ENCODE results near the gene FGFR2.

Gene FGFR2

DNA sequence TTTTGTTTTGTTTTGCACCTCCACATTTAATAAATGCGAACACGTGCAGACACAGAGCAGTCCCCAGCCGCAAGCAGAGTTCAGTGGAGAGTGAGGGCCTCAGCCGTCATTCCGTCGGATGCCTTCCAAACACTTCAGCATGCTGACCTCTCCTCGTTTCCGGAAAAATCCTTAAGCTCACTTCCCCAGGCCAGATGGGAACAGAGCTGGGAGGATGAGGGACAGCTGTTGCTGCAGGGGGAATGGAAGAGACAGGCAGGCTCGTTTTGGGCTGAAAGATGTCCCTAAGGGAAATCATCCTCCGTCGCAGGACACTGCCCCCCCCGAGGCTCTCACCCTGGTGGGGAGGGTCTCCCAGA is 17.2 kb upstream of the FGFR2 start:
- no peak for TF ChIP-seq ZNF70 (CRISPR knock-in tag; IDR thresholded peaks at IDR 0.05)
- ATAC-seq, result no peak

DNA sequence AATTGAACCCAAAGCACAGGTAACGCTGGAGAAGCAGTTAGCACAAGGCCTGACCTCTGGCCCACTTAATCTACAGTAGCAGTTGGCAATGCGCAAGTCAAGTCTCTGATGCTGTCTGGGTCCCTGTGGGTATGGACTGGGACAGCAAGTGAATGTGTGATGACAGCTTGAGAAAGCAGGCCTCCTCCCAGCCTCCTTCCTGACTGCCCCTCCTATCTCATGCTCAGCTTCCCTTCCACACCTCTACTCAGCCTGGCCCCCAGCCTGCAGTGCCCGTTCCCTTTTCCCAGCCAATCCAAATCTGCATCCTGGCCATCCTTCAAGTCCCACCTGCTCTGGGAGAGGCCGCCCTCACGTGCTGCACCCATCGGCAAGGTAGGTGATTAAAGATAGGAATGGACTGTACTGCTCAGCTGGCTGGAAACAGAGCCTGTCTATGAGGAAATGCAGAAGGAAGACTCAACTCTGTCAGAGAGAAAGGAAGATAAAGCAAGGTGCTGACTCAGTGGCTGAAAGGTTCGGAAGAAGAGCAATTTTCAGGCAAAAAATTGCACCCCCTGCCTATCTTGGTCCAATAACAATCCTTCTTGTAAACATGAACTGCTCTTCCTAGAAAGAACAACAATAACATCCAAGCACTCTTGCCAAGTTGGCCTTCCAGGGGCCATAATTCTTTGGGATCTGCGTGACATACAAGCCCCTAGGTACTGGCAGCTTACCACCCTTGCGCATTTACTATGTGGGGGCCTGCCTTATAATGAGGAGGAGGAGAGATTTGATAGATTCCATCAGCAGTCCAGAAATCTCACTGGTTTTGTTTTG is 16.6 kb upstream of the FGFR2 start:
- no peak for TF ChIP-seq CSDC2 (CRISPR knock-in tag; IDR thresholded peaks at IDR 0.05)
- TF ChIP-seq SNAI2 (CRISPR knock-in tag; IDR thresholded peaks at IDR 0.05), result no peak
- TF ChIP-seq ZFP3 (CRISPR knock-in tag; IDR thresholded peaks at IDR 0.05), result no peak
- no peak for ATAC-seq

DNA sequence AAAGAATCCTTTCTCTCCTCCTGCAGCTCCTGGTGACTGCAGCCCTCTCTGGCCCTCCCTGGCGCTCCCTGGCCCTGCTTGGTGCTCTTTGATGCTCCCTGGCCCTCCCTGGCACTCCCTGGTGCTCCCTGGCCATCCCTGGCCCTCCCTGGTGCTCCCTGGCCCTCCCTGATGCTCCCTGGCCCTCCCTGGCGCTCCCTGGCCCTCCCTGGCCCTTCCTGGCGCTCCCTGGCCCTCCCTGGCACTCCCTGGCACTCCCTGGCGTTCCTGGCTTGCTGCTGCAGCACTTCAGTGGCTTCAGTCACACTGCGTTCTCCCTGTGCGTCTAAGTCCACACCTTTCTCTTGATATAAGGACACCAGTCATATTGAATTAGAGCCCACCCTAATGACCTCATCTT is 15.2 kb upstream of the FGFR2 start:
- no peak for ATAC-seq
- TF ChIP-seq SNAI2 (CRISPR knock-in tag; IDR thresholded peaks at IDR 0.05) (no peak), ZFP30 (CRISPR knock-in tag; IDR thresholded peaks at IDR 0.05) (no peak), BACH2 (CRISPR knock-in tag; IDR thresholded peaks at IDR 0.05; ENCODE audit: borderline replicate concordance) (no peak), CSDC2 (CRISPR knock-in tag; IDR thresholded peaks at IDR 0.05) (no peak), ZC3H10 (CRISPR knock-in tag; IDR thresholded peaks at IDR 0.05) (no peak)

DNA sequence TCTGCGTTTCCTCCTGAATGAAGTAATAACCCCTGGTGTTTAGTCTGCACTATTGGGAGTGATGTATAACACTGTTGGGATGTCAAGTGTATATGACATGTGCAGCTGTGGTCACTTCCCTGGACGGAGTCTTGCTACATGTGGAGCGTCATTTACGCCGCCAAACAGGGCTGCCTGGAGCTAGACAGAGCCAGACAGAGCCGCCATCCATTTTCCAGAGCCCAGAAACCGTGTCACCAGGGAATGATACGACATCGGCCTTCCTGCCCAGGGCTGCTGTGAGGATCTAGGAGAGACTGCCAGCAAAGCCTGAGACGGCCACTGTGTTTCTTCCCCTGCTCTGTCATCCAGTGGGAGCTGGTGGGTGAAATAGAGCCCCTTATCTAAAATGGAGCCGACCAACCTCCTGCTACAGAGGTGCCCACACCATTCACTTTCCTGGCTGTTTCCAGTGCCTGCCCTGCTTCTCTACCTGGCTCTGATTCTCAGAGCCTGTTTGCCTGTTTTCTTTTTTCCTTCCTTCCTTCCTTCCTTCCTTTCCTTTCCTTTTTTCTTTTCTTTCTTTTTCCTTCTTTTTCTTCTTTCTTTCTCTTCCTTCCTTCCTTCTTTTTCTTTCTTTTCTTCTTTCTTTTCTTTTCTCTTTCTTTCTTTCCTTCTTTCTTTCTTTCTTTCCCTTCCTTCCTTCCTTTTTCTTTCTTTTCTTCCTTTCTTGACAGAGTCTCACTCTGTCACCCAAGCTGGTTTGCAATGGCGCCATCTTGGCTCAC is 13.3 kb upstream of the FGFR2 start:
- ATAC-seq, result no peak
- TF ChIP-seq RARB (CRISPR knock-in tag; IDR thresholded peaks at IDR 0.05), result no peak
- TF ChIP-seq TCF4 (CRISPR knock-in tag; IDR thresholded peaks at IDR 0.05; ENCODE audit: borderline replicate concordance), result no peak
- TF ChIP-seq ZNF70 (CRISPR knock-in tag; IDR thresholded peaks at IDR 0.05), result no peak
- no peak for TF ChIP-seq TOX (CRISPR knock-in tag; IDR thresholded peaks at IDR 0.05; ENCODE audit: borderline replicate concordance)
- TF ChIP-seq ZNF565 (CRISPR knock-in tag; conservative IDR thresholded peaks at IDR 0.05; ENCODE audit: low read depth), result no peak
- no peak for TF ChIP-seq BACH2 (CRISPR knock-in tag; IDR thresholded peaks at IDR 0.05; ENCODE audit: borderline replicate concordance)

DNA sequence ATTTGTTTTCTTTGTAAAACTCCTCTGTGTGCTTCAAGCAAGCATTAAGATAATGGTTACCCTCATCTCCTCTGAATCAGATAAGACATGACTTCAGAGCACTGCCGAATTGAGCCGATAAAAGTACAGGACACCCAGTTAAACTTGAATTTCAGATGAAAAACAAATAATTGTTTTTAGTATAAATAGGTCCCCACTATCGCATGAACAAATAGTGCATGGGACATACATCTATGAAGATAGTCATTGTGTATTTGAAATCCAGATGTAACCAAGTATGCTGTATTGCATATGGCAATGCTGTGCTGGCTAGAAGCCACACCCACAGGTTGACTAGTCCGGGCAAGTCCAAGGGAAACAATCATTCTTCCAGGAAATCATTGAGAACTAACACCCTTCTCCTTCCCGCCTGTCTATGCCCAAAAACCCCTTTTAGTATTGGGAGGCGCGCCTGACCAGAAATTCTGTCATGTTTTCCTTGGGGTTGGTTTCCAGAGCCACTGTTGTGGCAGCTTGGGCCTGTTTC is 12.6 kb upstream of the FGFR2 start:
- TF ChIP-seq, protein P1, sequence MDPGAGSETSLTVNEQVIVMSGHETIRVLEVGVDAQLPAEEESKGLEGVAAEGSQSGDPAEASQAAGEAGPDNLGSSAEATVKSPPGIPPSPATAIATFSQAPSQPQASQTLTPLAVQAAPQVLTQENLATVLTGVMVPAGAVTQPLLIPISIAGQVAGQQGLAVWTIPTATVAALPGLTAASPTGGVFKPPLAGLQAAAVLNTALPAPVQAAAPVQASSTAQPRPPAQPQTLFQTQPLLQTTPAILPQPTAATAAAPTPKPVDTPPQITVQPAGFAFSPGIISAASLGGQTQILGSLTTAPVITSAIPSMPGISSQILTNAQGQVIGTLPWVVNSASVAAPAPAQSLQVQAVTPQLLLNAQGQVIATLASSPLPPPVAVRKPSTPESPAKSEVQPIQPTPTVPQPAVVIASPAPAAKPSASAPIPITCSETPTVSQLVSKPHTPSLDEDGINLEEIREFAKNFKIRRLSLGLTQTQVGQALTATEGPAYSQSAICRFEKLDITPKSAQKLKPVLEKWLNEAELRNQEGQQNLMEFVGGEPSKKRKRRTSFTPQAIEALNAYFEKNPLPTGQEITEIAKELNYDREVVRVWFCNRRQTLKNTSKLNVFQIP (CRISPR knock-in tag; IDR thresholded peaks at IDR 0.05; ENCODE audit: borderline replicate concordance, low read depth), result no peak
- TF ChIP-seq, protein P2, sequence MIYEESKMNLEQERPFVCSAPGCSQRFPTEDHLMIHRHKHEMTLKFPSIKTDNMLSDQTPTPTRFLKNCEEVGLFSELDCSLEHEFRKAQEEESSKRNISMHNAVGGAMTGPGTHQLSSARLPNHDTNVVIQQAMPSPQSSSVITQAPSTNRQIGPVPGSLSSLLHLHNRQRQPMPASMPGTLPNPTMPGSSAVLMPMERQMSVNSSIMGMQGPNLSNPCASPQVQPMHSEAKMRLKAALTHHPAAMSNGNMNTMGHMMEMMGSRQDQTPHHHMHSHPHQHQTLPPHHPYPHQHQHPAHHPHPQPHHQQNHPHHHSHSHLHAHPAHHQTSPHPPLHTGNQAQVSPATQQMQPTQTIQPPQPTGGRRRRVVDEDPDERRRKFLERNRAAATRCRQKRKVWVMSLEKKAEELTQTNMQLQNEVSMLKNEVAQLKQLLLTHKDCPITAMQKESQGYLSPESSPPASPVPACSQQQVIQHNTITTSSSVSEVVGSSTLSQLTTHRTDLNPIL (CRISPR knock-in tag; IDR thresholded peaks at IDR 0.05; ENCODE audit: low read depth), result no peak
- TF ChIP-seq ZNF8 (CRISPR knock-in tag; IDR thresholded peaks at IDR 0.05), result no peak
- TF ChIP-seq, protein P3, sequence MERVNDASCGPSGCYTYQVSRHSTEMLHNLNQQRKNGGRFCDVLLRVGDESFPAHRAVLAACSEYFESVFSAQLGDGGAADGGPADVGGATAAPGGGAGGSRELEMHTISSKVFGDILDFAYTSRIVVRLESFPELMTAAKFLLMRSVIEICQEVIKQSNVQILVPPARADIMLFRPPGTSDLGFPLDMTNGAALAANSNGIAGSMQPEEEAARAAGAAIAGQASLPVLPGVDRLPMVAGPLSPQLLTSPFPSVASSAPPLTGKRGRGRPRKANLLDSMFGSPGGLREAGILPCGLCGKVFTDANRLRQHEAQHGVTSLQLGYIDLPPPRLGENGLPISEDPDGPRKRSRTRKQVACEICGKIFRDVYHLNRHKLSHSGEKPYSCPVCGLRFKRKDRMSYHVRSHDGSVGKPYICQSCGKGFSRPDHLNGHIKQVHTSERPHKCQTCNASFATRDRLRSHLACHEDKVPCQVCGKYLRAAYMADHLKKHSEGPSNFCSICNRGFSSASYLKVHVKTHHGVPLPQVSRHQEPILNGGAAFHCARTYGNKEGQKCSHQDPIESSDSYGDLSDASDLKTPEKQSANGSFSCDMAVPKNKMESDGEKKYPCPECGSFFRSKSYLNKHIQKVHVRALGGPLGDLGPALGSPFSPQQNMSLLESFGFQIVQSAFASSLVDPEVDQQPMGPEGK (CRISPR knock-in tag; IDR thresholded peaks at IDR 0.05; ENCODE audit: borderline replicate concordance), result no peak
- no peak for TF ChIP-seq ZFP3 (CRISPR knock-in tag; IDR thresholded peaks at IDR 0.05)
- TF ChIP-seq TCF4 (CRISPR knock-in tag; IDR thresholded peaks at IDR 0.05; ENCODE audit: borderline replicate concordance), result no peak
- TF ChIP-seq, protein P4, sequence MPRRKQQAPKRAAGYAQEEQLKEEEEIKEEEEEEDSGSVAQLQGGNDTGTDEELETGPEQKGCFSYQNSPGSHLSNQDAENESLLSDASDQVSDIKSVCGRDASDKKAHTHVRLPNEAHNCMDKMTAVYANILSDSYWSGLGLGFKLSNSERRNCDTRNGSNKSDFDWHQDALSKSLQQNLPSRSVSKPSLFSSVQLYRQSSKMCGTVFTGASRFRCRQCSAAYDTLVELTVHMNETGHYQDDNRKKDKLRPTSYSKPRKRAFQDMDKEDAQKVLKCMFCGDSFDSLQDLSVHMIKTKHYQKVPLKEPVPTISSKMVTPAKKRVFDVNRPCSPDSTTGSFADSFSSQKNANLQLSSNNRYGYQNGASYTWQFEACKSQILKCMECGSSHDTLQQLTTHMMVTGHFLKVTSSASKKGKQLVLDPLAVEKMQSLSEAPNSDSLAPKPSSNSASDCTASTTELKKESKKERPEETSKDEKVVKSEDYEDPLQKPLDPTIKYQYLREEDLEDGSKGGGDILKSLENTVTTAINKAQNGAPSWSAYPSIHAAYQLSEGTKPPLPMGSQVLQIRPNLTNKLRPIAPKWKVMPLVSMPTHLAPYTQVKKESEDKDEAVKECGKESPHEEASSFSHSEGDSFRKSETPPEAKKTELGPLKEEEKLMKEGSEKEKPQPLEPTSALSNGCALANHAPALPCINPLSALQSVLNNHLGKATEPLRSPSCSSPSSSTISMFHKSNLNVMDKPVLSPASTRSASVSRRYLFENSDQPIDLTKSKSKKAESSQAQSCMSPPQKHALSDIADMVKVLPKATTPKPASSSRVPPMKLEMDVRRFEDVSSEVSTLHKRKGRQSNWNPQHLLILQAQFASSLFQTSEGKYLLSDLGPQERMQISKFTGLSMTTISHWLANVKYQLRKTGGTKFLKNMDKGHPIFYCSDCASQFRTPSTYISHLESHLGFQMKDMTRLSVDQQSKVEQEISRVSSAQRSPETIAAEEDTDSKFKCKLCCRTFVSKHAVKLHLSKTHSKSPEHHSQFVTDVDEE (CRISPR knock-in tag; IDR thresholded peaks at IDR 0.05), result no peak
- no peak for TF ChIP-seq SNAI2 (CRISPR knock-in tag; IDR thresholded peaks at IDR 0.05)
- no peak for TF ChIP-seq ZC3H10 (CRISPR knock-in tag; IDR thresholded peaks at IDR 0.05)
- no peak for TF ChIP-seq CSDC2 (CRISPR knock-in tag; IDR thresholded peaks at IDR 0.05)
- no peak for TF ChIP-seq ISL1 (CRISPR knock-in tag; IDR thresholded peaks at IDR 0.05)
- TF ChIP-seq, protein P5, sequence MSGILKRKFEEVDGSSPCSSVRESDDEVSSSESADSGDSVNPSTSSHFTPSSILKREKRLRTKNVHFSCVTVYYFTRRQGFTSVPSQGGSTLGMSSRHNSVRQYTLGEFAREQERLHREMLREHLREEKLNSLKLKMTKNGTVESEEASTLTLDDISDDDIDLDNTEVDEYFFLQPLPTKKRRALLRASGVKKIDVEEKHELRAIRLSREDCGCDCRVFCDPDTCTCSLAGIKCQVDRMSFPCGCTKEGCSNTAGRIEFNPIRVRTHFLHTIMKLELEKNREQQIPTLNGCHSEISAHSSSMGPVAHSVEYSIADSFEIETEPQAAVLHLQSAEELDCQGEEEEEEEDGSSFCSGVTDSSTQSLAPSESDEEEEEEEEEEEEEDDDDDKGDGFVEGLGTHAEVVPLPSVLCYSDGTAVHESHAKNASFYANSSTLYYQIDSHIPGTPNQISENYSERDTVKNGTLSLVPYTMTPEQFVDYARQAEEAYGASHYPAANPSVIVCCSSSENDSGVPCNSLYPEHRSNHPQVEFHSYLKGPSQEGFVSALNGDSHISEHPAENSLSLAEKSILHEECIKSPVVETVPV (CRISPR knock-in tag; IDR thresholded peaks at IDR 0.05), result no peak
- TF ChIP-seq TOX (CRISPR knock-in tag; IDR thresholded peaks at IDR 0.05; ENCODE audit: borderline replicate concordance), result no peak
- no peak for TF ChIP-seq ARNTL (CRISPR knock-in tag; IDR thresholded peaks at IDR 0.05; ENCODE audit: borderline replicate concordance, low read depth)
- TF ChIP-seq ZNF565 (CRISPR knock-in tag; conservative IDR thresholded peaks at IDR 0.05; ENCODE audit: low read depth), result no peak
- no peak for TF ChIP-seq ZNF70 (CRISPR knock-in tag; IDR thresholded peaks at IDR 0.05)
- TF ChIP-seq RARB (CRISPR knock-in tag; IDR thresholded peaks at IDR 0.05), result no peak
- no peak for TF ChIP-seq ZFP30 (CRISPR knock-in tag; IDR thresholded peaks at IDR 0.05)
- no peak for TF ChIP-seq GLIS3 (CRISPR knock-in tag; IDR thresholded peaks at IDR 0.05)
- ATAC-seq, result no peak

All from SK-N-SH treated with all-trans-retinoic acid at 6 μM for 48 hours (cell line).